ENCODE results near the gene RAB8A.

RAB8A gene

GRCh38 chr19:16111160-16111908 is at the start of gene RAB8A:
Gene RAB8A, plus strand, starts transcription at chr19:16111889. Its CDS starts 13 bp downstream, at chr19:16111902.
- DNase-seq (ENCODE audit: low read depth), result peak; percentile 95
- TF ChIP-seq CTCF (IDR thresholded peaks at IDR 0.05; ENCODE audit: low read depth, low read length, missing control alignments), result peak; percentile 85
- H3K4me3 ChIP-seq (ENCODE audit: low read depth, low read length), result peak within 1 kb of the TSS; percentile 67

- no peak for DNase-seq (ENCODE audit: low read depth)
- TF ChIP-seq CTCF (IDR thresholded peaks at IDR 0.05; ENCODE audit: low read depth, low read length, missing control alignments), result peak; percentile 1
Measured at GRCh38 chr19:16061943-16062342, 49.7 kb upstream of the RAB8A start.

GRCh38 chr19:16062789-16063188 is 48.9 kb upstream of the RAB8A start:
- no peak for DNase-seq (ENCODE audit: low read depth)
- peak; percentile 99 for TF ChIP-seq CTCF (IDR thresholded peaks at IDR 0.05; ENCODE audit: low read depth, low read length, missing control alignments)
- no peak overlapping the region for H3K4me3 ChIP-seq (ENCODE audit: low read depth, low read length)

More at GRCh38 chr19:16061943-16062342, 49.7 kb upstream of the RAB8A start:
- no peak overlapping the region for H3K4me3 ChIP-seq (ENCODE audit: low read depth, low read length)

GRCh38 chr19:16064209-16064889 is 47.3 kb upstream of the RAB8A start:
- DNase-seq (ENCODE audit: low read depth), result no peak
- no peak for TF ChIP-seq CTCF (IDR thresholded peaks at IDR 0.05; ENCODE audit: low read depth, low read length, missing control alignments)
- no peak overlapping the region for H3K4me3 ChIP-seq (ENCODE audit: low read depth, low read length)

- DNase-seq (ENCODE audit: low read depth), result no peak
- peak; percentile 56 for TF ChIP-seq CTCF (IDR thresholded peaks at IDR 0.05; ENCODE audit: low read depth, low read length, missing control alignments)
- H3K4me3 ChIP-seq (ENCODE audit: low read depth, low read length), result no peak overlapping the region
Measured at GRCh38 chr19:16066611-16067104, 45.0 kb upstream of the RAB8A start.

GRCh38 chr19:16067205-16067938 is 44.3 kb upstream of the RAB8A start:
- no peak for TF ChIP-seq CTCF (IDR thresholded peaks at IDR 0.05; ENCODE audit: low read depth, low read length, missing control alignments)
- DNase-seq (ENCODE audit: low read depth), result no peak
- no peak overlapping the region for H3K4me3 ChIP-seq (ENCODE audit: low read depth, low read length)
